ENCODE measurements around the gene PNKD. TPM values are rescaled to one million over a fixed set of nuclear protein-coding genes. Genes with fewer than 3 reads are reported as not detected.

The PNKD gene
- total RNA-seq, 1 experiment from 2014 or later = 49.8 TPM

DNA sequence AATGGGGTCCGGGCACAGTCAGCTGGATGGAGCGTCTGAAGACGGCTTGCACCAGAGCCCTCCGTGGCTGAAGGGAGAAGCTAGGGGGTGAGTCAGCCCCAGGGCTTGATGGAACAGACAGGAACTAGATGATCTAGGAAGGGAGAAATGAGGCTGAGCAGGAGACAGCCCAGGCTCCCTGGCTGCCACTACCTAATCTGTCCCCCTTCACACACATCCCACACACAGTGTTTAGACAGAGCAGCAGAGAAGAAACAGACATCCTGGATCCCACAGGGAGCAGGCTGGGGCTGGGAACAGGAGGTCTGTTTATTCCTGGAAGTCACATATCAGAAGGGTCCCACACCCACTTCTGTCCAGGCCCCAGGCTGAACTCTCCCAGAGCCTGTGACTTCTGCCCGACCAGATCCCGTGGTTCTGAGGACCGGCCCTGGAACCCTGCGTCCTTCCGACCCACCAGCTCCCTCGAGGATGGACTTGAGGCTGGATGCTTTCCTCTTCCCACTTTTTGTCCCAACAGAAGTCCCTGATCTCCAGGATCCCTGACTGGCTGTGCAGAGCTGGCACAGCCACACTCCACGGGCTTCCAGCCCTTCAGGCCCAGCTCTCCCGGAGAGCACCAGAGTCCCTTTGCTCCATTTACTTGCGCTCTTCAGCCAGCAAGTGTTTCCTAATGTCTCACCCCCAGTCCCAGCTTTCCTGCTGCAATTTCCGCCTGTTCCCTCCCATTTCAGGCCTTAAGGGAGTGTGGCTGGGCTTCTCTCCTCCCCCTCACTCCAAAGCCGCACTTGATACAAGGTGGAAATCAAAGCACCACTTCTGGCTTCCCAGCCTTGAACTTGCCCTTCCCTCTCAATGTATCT is 11.0 kb upstream of the PNKD start:
- ATAC-seq (no peak), DNase-seq (ENCODE audit: low spot score) (no peak)
- Mint-ChIP-seq H3K27ac (peak overlapping the region; percentile 79), H3K4me1 (peaks cover 28% of the 10 kb centered on the region), H3K27me3 (ENCODE audit: low read depth) (peaks cover 3% of the 10 kb centered on the region; the same call in 1 of the 2 replicates), H3K36me3 (peaks cover 11% of the 10 kb centered on the region), H3K4me3 (no peak overlapping the region), H3K9me3 (no peaks in the 10 kb centered on the region)
- no peak for TF ChIP-seq ZNF512 (CRISPR knock-in tag; IDR thresholded peaks at IDR 0.05; ENCODE audit: borderline replicate concordance)
- TF ChIP-seq MAX (CRISPR knock-in tag; IDR thresholded peaks at IDR 0.05) = 0 out of 2 replicates have a peak, but pooled peaks have one; percentile 25
- CTCF ChIA-PET = interaction anchor here (0.9 to 5.8 kb wide), 6 partner anchors 12 to 265 kb away, joined by 3 to 43 read pairs (median 4); partner anchors contain the start of genes AAMP, PNKD and TMBIM1
- POLR2A ChIA-PET = no interaction called here

DNA sequence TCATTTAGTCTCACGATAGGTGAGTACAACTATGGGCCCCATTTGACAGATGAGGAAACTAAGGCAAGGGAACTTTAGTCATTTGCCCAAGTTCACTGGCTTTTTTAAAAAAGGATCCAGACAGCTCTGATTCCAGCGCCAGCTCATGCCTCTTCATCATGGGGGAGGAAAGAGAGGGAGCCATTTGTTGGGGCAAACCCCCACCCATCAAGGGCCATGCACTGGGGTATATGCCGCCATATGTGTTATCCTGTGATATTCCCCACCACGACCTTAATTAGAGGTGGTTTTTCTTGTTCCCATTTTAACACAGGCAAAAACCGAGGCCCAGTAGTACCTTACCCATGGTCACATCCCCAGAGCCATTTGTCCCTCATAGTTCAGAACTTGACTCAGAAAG is 10.2 kb upstream of the PNKD start:
- POLR2A ChIA-PET = interaction anchor here (0.6 to 1.1 kb wide), 3 partner anchors 10 to 32 kb away, joined by 4 to 5 read pairs (median 5); partner anchors contain the start of genes AAMP and PNKD
- H3K4me1 Mint-ChIP-seq = peaks cover 28% of the 10 kb centered on the region
- no peak for ATAC-seq
- CTCF ChIA-PET = interaction anchor here (0.6 to 5.8 kb wide), 5 partner anchors 11 to 1159 kb away, joined by 3 to 43 read pairs (median 5); partner anchors contain the start of genes AAMP and PNKD
- no peaks in the 10 kb centered on the region for H3K9me3 Mint-ChIP-seq
- no peak overlapping the region; the same call in 1 of the 2 replicates for H3K4me3 Mint-ChIP-seq
- H3K27ac Mint-ChIP-seq = no peak overlapping the region
- no peak for TF ChIP-seq ATF2 (CRISPR knock-in tag; IDR thresholded peaks at IDR 0.05; ENCODE audit: borderline replicate concordance, low read depth)
- no peak for TF ChIP-seq ATF6 (CRISPR knock-in tag; IDR thresholded peaks at IDR 0.05)
- no peak for TF ChIP-seq AR (CRISPR knock-in tag; IDR thresholded peaks at IDR 0.05)
- no peak for TF ChIP-seq CTCF (IDR thresholded peaks at IDR 0.05)
- no peak for TF ChIP-seq ZNF423 (CRISPR knock-in tag; IDR thresholded peaks at IDR 0.05)
- TF ChIP-seq EMX1 (CRISPR knock-in tag; IDR thresholded peaks at IDR 0.05) = no peak
- no peak for TF ChIP-seq ZNF263 (CRISPR knock-in tag; IDR thresholded peaks at IDR 0.05; ENCODE audit: low read depth)
- TF ChIP-seq CBFB (CRISPR knock-in tag; IDR thresholded peaks at IDR 0.05; ENCODE audit: low read depth) = no peak
- TF ChIP-seq ZNF396 (CRISPR knock-in tag; IDR thresholded peaks at IDR 0.05; ENCODE audit: borderline replicate concordance) = no peak
- no peak for TF ChIP-seq GABPB1 (CRISPR knock-in tag; IDR thresholded peaks at IDR 0.05)
- TF ChIP-seq, protein P1, sequence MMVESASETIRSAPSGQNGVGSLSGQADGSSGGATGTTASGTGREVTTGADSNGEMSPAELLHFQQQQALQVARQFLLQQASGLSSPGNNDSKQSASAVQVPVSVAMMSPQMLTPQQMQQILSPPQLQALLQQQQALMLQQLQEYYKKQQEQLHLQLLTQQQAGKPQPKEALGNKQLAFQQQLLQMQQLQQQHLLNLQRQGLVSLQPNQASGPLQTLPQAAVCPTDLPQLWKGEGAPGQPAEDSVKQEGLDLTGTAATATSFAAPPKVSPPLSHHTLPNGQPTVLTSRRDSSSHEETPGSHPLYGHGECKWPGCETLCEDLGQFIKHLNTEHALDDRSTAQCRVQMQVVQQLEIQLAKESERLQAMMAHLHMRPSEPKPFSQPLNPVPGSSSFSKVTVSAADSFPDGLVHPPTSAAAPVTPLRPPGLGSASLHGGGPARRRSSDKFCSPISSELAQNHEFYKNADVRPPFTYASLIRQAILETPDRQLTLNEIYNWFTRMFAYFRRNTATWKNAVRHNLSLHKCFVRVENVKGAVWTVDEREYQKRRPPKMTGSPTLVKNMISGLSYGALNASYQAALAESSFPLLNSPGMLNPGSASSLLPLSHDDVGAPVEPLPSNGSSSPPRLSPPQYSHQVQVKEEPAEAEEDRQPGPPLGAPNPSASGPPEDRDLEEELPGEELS (CRISPR knock-in tag; IDR thresholded peaks at IDR 0.05) = no peak
- no peak for TF ChIP-seq FOXK1 (CRISPR knock-in tag; IDR thresholded peaks at IDR 0.05)
- TF ChIP-seq ZNF121 (CRISPR knock-in tag; IDR thresholded peaks at IDR 0.05) = no peak
- TF ChIP-seq JAZF1 (CRISPR knock-in tag; IDR thresholded peaks at IDR 0.05) = no peak
- no peak for TF ChIP-seq SMAD3 (CRISPR knock-in tag; IDR thresholded peaks at IDR 0.05; ENCODE audit: borderline replicate concordance)
- no peak for TF ChIP-seq SP1 (CRISPR knock-in tag; conservative IDR thresholded peaks at IDR 0.05)
- H3K36me3 Mint-ChIP-seq = peaks cover 5% of the 10 kb centered on the region
- DNase-seq (ENCODE audit: low spot score) = no peak
- H3K27me3 Mint-ChIP-seq (ENCODE audit: low read depth) = peaks cover 3% of the 10 kb centered on the region; the same call in 1 of the 2 replicates

Measured in WTC11 (cell line).